ENCODE measurements around the gene PHLDA2.
A peak's percentile ranks its signal among the peaks of the same experiment; 100 is the strongest.

PHLDA2 gene

GRCh38 chr11:2929950-2930703 is 907 bp upstream of the PHLDA2 start:
- DNase-seq (ENCODE audit: low spot score): peak; percentile 44

GRCh38 chr11:2929531-2929949 is 320 bp upstream of the PHLDA2 start:
- no peak for DNase-seq (ENCODE audit: low spot score)

- no peak for DNase-seq (ENCODE audit: low spot score)
Observed at GRCh38 chr11:2927851-2928604, 1.2 kb downstream of the PHLDA2 start.

GRCh38 chr11:2927121-2927800 is 2.0 kb downstream of the PHLDA2 start:
- DNase-seq (ENCODE audit: low spot score): no peak

GRCh38 chr11:2926611-2927051 is 2.6 kb downstream of the PHLDA2 start:
- no peak for DNase-seq (ENCODE audit: low spot score)

GRCh38 chr11:2924821-2925675 is 4.2 kb downstream of the PHLDA2 start:
- DNase-seq (ENCODE audit: low spot score): no peak

- no peak for DNase-seq (ENCODE audit: low spot score)
Observed at GRCh38 chr11:2924381-2924780, 4.8 kb downstream of the PHLDA2 start.

GRCh38 chr11:2923446-2924375 is 5.5 kb downstream of the PHLDA2 start:
- no peak for DNase-seq (ENCODE audit: low spot score)

GRCh38 chr11:2922655-2923054 is 6.6 kb downstream of the PHLDA2 start:
- DNase-seq (ENCODE audit: low spot score): no peak

- no peak for DNase-seq (ENCODE audit: low spot score)
Observed at GRCh38 chr11:2921742-2922493, 7.3 kb downstream of the PHLDA2 start.

- DNase-seq (ENCODE audit: low spot score): no peak
Observed at GRCh38 chr11:2921261-2921660, 8.0 kb downstream of the PHLDA2 start.

- DNase-seq (ENCODE audit: low spot score): no peak
Observed at GRCh38 chr11:2920343-2920742, 8.9 kb downstream of the PHLDA2 start.

GRCh38 chr11:2919837-2920236 is 9.4 kb downstream of the PHLDA2 start:
- DNase-seq (ENCODE audit: low spot score): no peak

GRCh38 chr11:2919188-2919587 is 10.0 kb downstream of the PHLDA2 start:
- DNase-seq (ENCODE audit: low spot score): no peak

- no peak for DNase-seq (ENCODE audit: low spot score)
Observed at GRCh38 chr11:2917842-2918490, 11.3 kb downstream of the PHLDA2 start.

- DNase-seq (ENCODE audit: low spot score): no peak
Observed at GRCh38 chr11:2916892-2917645, 12.2 kb downstream of the PHLDA2 start.

- no peak for DNase-seq (ENCODE audit: low spot score)
Observed at GRCh38 chr11:2916114-2916891, 12.9 kb downstream of the PHLDA2 start.

GRCh38 chr11:2915473-2915872 is 13.7 kb downstream of the PHLDA2 start:
- DNase-seq (ENCODE audit: low spot score): no peak
